Right hindlimb (tissue), 1 donor: ENCODE results near the gene CUX1.
"Not testable (repeated sequence)": the region's sequence is repeated elsewhere in the genome, so short reads cannot be mapped to it uniquely, and the experiment has no call there.

Source experiments
- DNase-seq: peaks from one replicate; pipeline ENCODE4 v3.0.0-alpha.2; 2018

CUX1 gene

DNA sequence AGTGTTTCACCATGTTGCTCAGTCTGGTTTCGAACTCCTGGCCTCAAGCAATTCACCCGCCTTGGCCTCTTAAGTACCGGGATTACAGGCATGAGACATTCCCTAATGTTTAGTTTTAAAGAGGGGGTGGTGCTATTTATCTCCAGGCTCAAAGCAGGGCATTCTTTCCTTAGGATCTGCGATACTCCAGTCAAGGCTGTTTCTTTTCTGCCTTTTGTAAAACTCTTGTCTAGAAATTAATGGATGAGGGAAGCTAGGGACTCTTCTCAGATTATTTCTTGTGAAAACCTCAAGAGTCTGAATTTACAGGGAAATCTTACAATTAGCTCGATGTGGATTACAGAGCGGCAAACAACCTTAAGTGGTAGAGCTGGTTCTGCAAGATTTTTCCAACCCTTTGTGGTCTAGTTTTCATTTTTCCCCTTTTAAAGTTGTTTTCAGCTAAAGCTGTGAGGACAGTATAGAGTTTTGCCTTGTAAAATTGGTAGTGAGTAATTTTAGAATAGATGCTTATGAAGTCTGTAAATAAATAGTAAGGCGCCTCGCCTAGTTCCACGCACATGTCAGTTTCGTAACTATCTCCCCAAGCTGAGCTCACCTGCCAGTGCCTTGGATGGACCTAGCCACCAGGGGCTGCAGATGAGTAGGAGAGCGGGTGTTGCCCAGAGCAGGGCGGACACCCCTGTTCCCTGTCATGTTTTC lies 53.1 kb downstream of the CUX1 start:
- DNase-seq, result no peak

GRCh38 chr7:101871351-101871750 lies 53.9 kb downstream of the CUX1 start:
- no peak for DNase-seq

- no peak for DNase-seq
Measured at GRCh38 chr7:101874028-101874427, 56.6 kb downstream of the CUX1 start.

- no peak for DNase-seq
Measured at GRCh38 chr7:101875283-101875846, 57.9 kb downstream of the CUX1 start.

DNA sequence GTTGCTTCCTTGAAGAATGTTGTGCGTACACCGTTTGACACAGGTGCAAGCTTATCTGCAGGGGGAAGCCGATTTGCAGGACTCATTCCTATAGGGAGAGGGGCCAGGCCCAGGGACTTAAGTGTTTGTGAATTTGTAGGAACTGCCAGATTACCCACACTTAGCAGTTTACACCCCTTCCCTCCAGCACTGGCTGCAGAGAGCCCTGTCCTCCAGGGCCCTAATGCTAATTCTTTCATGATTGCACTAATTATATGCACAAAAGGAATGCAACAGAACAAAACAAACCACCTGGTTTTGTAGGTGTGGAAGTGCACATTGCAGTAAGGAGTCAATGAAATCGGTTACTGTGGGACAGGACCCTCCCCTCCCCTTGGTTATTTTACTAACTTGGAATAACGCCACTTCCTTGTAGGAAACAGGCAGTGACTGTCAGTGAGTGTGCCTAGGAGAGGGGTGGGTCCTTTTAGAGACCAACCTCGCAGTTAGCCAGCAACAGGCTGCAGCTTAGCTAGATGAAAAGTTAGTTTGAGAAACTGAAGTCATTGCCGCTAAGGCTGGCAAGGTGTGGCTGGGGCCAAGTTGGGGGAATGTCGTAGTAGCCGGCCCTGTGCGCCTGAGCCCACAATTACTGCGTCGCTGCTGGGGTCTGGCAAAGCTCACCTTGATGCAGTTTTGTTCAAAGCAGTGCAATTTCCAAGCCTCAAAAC lies 60.6 kb downstream of the CUX1 start:
- DNase-seq, result no peak

DNA sequence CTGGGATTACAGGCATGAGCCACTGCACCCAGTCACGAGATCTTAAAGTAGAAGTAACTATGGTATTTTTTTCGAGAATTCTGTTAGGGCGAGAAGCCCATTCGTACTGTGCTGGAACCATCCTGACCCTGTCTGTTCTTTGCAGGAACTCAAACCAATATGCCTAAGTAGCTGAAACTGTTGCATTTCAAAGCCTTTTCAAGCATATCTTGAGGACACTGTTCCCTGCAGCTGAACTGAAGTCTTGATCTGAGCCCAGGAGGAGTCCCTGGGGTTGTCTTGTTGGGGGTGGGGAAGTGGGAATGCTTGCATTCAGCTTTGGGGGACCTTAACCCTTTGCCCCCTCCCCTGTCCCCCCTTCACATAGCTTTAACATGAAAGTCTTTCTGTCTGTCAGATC lies 61.5 kb downstream of the CUX1 start:
- DNase-seq, result no peak

- no peak for DNase-seq
Measured at GRCh38 chr7:101879565-101879964, 62.1 kb downstream of the CUX1 start.

- no peak for DNase-seq
Measured at GRCh38 chr7:101880282-101881054, 63.0 kb downstream of the CUX1 start.

DNA sequence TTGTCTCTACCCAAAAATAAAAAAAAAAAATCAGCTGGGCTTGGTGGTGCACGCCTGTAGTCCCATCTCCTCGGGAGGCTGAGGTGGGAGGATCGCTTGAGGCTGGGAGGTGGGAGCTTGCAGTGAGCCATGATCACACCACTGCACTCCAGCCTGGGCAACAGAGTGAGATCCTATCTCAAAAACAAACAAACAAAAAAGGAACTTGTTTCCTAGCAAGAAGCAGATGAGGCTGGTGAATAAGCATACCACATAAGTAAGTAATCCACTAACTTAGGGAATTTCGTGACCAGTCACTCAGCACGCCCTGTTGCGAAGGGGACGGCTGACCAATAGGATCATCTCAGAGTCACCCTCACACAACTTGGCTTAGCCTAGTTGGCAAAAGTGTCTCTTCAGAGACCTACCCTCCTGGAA lies 64.6 kb downstream of the CUX1 start:
- DNase-seq, result no peak

GRCh38 chr7:101882595-101883564 lies 65.5 kb downstream of the CUX1 start:
- DNase-seq, result peak; percentile 69

DNA sequence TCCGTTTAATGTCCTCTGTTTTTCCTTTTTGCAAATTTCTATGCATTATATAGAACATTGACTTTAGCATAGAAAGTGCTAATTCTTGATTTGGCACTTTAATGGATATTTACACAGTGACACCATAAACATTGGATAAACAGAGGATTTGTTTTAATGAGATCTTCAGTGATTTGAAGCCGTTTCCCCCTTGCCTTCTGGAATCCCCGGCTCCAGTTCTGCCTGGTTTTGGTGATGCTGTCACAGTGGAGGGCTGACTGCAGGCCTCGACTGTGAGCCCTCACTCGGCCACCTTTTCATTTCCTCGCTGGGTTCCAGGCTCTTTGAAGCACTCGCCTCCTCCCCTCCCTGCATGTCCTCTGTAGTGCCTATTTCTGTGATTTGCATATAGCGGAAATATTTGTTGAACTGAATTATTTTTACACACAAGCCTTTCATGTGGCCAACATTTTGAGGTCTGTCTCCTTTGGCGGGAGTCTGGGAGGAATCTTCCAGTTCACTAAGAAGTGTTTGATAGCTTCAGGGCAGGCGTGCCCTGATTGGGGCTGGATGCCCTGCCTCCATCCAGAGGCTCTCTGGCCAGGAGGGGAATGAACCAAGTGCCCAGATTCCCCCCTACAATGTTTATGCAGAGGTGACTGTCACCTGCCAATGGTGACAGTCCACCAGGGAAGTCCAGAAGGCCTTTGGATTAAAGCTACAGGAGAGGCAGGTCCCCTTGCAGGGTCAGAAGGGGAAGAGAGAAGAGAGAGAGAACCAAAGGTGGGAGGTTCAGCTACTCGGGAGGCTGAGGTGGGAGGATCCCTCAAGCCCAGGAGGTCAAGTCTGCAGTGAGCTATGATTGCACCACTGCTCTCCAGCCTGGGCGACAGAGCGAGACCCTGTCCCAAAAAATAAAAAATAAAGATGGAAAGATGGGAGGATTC lies 67.5 kb downstream of the CUX1 start:
- no peak for DNase-seq

GRCh38 chr7:101885597-101885955 lies 68.2 kb downstream of the CUX1 start:
- no peak for DNase-seq

DNA sequence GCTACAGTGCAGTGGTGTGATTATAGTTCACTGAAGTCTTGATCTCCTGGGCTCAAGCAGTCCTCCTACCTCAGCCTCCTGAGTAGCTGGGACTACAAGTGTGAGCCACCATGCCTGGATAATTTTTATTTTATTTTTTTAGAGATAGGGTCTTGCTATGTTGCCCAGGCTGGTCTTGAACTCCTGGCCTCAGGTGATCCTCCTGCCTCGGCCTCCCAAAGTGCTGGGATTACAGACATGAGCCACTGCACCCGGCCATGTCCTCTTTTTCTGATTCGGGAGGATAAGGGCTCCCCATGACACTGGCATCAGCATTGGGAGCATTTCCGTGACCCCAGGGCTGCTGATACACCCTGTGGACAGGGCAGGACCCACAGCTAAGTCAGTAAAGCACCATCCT lies 69.9 kb downstream of the CUX1 start:
- not testable (repeated sequence) for DNase-seq

DNA sequence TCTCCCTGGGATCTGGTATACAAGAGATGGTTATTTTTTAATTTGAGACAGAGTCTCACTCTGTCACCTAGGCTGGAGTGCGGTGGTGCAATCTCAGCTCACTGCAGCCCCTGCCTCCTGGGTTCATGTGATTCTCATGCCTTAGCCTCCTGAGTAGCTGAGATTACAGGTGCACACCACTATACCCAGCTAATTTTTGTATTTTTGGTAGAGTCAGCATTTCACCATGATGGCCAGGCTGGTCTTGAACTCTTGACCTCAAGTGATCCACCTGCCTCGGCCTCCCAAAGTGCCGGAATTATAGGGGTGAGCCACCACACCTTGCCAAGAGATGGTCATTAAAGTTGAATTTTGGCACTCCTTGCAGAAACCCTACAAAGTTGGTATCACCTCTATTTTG lies 71.1 kb downstream of the CUX1 start:
- not testable (repeated sequence) for DNase-seq

DNA sequence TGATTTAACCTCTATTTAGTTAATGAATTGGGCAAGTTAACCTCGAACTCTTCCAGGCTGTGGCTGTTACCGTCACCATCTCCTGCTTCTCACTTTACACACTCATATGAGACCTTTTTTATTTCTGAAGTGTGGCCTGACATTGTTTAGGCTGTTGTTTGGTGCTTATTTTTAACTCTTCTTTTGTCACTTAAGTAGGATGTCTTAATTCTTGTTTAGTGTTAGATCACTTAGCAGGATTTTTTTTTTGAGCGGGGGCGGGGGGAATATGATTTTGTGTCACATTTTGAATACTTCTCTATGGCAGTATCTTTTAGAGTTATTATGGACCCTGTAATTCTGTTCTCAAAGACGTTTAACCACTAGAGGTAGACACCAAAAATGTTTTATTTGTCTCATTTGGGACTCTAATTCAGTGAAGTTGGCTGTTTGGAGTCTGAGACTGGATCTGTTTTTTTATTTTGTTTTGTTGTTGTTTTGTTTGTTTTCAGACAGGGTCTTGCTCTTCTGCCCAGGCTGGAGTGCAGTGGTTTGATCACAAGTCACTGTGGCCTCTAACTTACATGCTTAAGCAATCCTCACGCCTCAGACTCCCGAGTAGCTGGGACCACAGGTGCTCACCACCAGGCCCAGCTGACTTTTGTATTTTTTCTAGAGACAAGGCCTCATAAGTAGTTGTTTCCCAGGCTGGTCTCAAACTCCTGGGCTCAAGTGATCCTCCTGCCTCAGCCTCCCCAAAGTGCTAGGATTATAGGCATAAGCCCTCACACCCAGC lies 73.5 kb downstream of the CUX1 start:
- DNase-seq, result no peak

DNA sequence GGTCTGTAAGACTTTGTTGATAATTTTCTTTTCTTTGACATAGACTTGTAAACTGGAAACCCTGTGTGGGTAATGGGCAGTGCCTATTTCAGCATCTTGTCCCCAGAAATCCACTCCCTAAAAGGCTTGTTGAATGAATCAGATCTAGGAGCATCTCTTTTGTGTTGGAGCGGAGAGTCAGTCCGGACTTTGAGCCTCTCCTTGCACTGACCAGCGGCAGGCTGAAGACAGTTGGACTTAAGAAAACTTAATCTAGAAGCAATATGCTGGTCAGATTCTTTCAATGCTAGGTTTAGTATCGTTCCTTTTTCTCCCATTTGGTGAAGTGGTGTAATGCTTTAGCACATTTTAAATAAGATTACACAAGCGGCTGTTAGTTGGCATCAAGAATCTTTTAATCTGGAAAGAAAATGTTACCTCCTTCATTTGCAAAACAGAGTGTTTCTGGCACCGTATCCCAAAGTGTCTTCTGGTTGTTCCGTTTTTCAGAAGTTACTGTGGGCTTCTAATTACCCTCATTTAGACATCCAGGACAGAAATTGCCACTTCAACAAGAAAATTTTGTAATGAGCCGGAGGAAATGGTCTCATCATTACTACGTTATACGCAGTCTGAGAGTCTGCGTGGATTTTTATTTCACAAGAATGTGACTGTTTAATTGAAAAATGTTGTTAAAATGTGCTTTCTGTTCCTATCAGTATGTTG lies 74.7 kb downstream of the CUX1 start:
- no peak for DNase-seq

GRCh38 chr7:101893341-101894082 lies 76.1 kb downstream of the CUX1 start:
- DNase-seq, result no peak

DNA sequence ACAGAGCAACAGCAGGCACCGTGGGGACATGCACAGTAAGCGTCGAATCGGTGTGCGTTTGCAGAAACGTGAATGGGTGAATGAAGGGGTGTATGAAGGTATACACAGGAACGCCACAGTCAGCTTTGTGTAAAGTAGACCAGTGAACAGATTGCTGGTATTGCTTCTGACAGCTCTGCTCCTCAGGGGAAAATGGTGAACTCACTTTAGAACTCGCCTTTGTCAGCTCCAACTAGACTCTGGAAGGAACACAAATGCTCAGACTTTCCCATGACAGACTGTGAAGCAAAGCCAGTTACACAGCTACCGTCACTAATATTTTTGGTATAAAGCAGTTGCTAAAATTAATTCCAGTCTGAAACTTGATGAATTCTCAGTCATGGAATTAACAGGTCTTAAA lies 78.9 kb downstream of the CUX1 start:
- no peak for DNase-seq

DNA sequence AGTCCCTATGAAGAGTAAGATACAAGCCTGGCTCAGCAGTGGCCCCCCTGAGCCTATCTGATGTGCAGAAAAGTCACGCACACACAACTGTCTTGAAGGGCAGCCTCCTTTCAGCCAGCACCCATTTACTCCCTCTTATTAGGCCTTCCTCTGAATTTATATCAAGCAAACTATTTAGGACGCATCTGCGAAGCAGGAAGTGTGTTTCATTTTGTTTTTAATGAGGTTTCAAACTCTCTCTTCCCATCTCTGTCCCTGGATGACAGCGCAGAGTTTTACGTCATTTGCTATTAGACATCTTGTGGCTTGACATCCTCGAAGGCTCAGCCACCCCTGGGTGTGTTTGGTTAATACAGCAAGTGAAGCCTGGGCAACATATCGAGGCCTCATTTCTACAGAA lies 79.5 kb downstream of the CUX1 start:
- DNase-seq, result no peak
